Endodermal cell (in vitro differentiated cells): ENCODE measurements around the gene PRPF31. TPM values are rescaled to one million over a fixed set of nuclear protein-coding genes. Genes with fewer than 3 reads are reported as not detected.

ENCODE experiments used
- DNase-seq: peaks from one replicate; pipeline ENCODE4 v3.0.0-alpha.2; 2017
- H3K27ac ChIP-seq: 2 replicates; pipeline ENCODE4 v1.5.1; 2013; ENCODE audit warnings: mild to moderate bottlenecking, low read depth, low read length, moderate library complexity
- H3K27me3 ChIP-seq: 2 replicates; pipeline ENCODE4 v1.6.1; 2013; ENCODE audit warnings: mild to moderate bottlenecking, low read length, moderate library complexity; ENCODE audit not compliant: insufficient read depth, control insufficient read depth, poor library complexity, severe bottlenecking
- H3K36me3 ChIP-seq: 2 replicates; pipeline ENCODE4 v1.7.0; 2013; ENCODE audit warnings: mild to moderate bottlenecking, low read length, moderate library complexity; ENCODE audit not compliant: control insufficient read depth, insufficient read depth
- H3K4me1 ChIP-seq: one replicate; pipeline ENCODE4 v1.7.0; 2013; ENCODE audit warnings: low read length; ENCODE audit not compliant: control insufficient read depth, insufficient read depth
- H3K4me3 ChIP-seq: 2 replicates; pipeline ENCODE4 v1.5.1; 2013; ENCODE audit warnings: mild to moderate bottlenecking, low read length, moderate library complexity
- H3K9ac ChIP-seq: 2 replicates; pipeline ENCODE4 v1.6.1; 2013; ENCODE audit warnings: mild to moderate bottlenecking, low read length, moderate library complexity; ENCODE audit not compliant: poor library complexity, severe bottlenecking; ENCODE audit errors: extremely low read depth
- H3K9me3 ChIP-seq: 2 replicates; pipeline ENCODE4 v1.6.1; 2013; ENCODE audit warnings: mild to moderate bottlenecking, low read length, moderate library complexity; ENCODE audit not compliant: control insufficient read depth
- H3K27ac Mint-ChIP-seq: 2 replicates; pipeline ENCODE4 v1.8.0; 2020; ENCODE audit warnings: mixed read lengths
- H3K27me3 Mint-ChIP-seq: 2 replicates; pipeline ENCODE4 v1.8.0; 2021; ENCODE audit warnings: mild to moderate bottlenecking, mixed read lengths; ENCODE audit not compliant: insufficient read depth
- H3K36me3 Mint-ChIP-seq: 2 replicates; pipeline ENCODE4 v1.8.0; 2020; ENCODE audit warnings: low read depth, mixed read lengths
- H3K4me1 Mint-ChIP-seq: 2 replicates; pipeline ENCODE4 v1.8.0; 2020; ENCODE audit warnings: mixed read lengths
- H3K4me3 Mint-ChIP-seq: 2 replicates; pipeline ENCODE4 v1.8.0; 2020; ENCODE audit warnings: mild to moderate bottlenecking, moderate library complexity, mixed read lengths
- H3K9me3 Mint-ChIP-seq: 2 replicates; pipeline ENCODE4 v1.8.0; 2020; ENCODE audit warnings: mild to moderate bottlenecking, mixed read lengths
- WGBS, 2 experiments: methylation state at CpG; one replicate each; pipeline versions ENCODE4 v1.1.5 to v1.1.7; 2013; ENCODE audit warnings: missing lambda C conversion rate in 2 of 2, mixed read lengths in 1 of 2; ENCODE audit not compliant: insufficient coverage in 1 of 2, insufficient read length in 1 of 2; 5-methylcytosine and 5-hydroxymethylcytosine counted together
- total RNA-seq, 2 donors: library from RNA; stranded (reverse); fragmentation: NEBNext Ultra II Directional in 1 of 2; extraction: Animal tissue kit (Norgen Biotek cat#: 25700) in 1 of 2; gene quantifications; 2 replicates in 1 of 2; 3 replicates in 1 of 2; pipeline ENCODE4 v1.2.1, GENCODE V29; 2021
- TF ChIP-seq, protein P1 (sequence below): fragments of 200-600 bp; sonication (generic); conservative IDR thresholded peaks from 2 replicates; pipeline ENCODE4 v1.5.0; 2021; ENCODE audit warnings: antibody characterized with exemption, mild to moderate bottlenecking

The PRPF31 gene
- total RNA-seq, 2 donors from 2014 or later = 79.0 to 85.5 TPM

DNA sequence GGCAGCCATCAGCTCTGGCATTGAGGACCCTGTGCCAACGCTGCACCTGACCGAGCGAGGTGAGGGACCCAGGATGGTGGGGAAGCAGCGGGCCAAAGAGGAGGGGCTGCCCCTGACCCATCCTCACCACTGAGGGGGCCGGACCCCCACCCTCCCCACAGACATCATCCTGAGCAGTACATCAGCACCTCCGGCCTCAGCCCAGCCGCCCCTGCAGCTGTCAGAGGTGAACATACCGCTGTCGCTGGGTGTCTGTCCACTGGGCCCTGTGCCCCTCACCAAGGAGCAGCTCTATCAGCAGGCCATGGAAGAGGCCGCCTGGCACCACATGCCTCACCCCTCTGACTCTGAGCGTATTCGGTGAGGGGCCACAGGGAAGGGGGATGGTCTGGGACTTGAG is 36.7 kb downstream of the PRPF31 start:
- WGBS, 2 experiments = 94 to 97% methylated on average over 6 to 12 of the region's 12 CpGs
- H3K4me1 Mint-ChIP-seq = no peaks in the 10 kb centered on the region
- Histone ChIP-seq H3K27ac (no peak overlapping the region), H3K4me1 (no peaks in the 10 kb centered on the region), H3K27me3 (no peaks in the 10 kb centered on the region), H3K9ac (no peak overlapping the region), H3K9me3 (no peaks in the 10 kb centered on the region), H3K4me3 (no peak overlapping the region), H3K36me3 (peaks cover 87% of the 10 kb centered on the region)
- no peak for DNase-seq
- H3K9me3 Mint-ChIP-seq = no peaks in the 10 kb centered on the region
- no peak overlapping the region for H3K4me3 Mint-ChIP-seq
- no peaks in the 10 kb centered on the region for H3K27me3 Mint-ChIP-seq
- peaks cover 70% of the 10 kb centered on the region for H3K36me3 Mint-ChIP-seq
- H3K27ac Mint-ChIP-seq = no peak overlapping the region
- TF ChIP-seq, protein P1, sequence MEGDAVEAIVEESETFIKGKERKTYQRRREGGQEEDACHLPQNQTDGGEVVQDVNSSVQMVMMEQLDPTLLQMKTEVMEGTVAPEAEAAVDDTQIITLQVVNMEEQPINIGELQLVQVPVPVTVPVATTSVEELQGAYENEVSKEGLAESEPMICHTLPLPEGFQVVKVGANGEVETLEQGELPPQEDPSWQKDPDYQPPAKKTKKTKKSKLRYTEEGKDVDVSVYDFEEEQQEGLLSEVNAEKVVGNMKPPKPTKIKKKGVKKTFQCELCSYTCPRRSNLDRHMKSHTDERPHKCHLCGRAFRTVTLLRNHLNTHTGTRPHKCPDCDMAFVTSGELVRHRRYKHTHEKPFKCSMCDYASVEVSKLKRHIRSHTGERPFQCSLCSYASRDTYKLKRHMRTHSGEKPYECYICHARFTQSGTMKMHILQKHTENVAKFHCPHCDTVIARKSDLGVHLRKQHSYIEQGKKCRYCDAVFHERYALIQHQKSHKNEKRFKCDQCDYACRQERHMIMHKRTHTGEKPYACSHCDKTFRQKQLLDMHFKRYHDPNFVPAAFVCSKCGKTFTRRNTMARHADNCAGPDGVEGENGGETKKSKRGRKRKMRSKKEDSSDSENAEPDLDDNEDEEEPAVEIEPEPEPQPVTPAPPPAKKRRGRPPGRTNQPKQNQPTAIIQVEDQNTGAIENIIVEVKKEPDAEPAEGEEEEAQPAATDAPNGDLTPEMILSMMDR = no peak

DNA sequence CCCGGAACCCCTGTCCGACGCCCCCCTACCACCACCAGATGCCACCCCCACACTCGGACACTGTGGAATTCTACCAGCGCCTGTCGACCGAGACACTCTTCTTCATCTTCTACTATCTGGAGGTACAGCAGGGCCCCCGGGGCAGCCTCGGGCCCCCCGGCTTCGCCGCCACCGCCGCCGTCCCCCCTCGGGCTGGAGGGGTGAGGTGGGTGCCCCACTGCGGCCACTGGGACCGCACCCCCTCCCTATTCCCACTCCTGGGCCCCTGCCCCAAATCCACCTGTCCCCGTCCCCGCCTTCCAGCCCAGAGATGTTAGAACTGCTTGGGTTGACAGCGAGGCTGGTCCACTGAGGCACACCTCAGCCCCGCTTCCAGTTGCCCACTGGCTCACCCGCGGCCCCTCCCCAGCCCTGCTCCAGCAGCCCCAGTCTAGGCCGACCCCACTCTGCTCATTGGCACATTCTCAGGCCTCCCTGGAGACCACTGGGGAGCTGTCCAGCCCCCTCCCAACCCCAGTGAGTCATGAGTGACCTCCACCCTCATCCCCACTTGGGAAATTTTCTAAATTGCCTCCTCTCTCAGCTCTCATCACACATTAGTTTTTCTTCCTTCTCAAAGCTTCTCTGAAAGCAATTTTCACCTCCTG is 37.4 kb downstream of the PRPF31 start:
- H3K27ac ChIP-seq = no peak overlapping the region
- H3K4me1 ChIP-seq = no peaks in the 10 kb centered on the region
- H3K9ac ChIP-seq = no peak overlapping the region
- peaks cover 69% of the 10 kb centered on the region for H3K36me3 Mint-ChIP-seq
- no peak overlapping the region for H3K27ac Mint-ChIP-seq
- no peaks in the 10 kb centered on the region for H3K27me3 ChIP-seq
- H3K9me3 Mint-ChIP-seq = no peaks in the 10 kb centered on the region
- H3K9me3 ChIP-seq = no peaks in the 10 kb centered on the region
- H3K4me1 Mint-ChIP-seq = no peaks in the 10 kb centered on the region
- TF ChIP-seq, protein P1 = no peak
- no peak overlapping the region for H3K4me3 ChIP-seq
- no peak overlapping the region for H3K4me3 Mint-ChIP-seq
- H3K27me3 Mint-ChIP-seq = no peaks in the 10 kb centered on the region
- peaks cover 81% of the 10 kb centered on the region for H3K36me3 ChIP-seq
- 96% methylated on average over 9 to 25 of the region's 25 CpGs for WGBS, 2 experiments
- no peak for DNase-seq

DNA sequence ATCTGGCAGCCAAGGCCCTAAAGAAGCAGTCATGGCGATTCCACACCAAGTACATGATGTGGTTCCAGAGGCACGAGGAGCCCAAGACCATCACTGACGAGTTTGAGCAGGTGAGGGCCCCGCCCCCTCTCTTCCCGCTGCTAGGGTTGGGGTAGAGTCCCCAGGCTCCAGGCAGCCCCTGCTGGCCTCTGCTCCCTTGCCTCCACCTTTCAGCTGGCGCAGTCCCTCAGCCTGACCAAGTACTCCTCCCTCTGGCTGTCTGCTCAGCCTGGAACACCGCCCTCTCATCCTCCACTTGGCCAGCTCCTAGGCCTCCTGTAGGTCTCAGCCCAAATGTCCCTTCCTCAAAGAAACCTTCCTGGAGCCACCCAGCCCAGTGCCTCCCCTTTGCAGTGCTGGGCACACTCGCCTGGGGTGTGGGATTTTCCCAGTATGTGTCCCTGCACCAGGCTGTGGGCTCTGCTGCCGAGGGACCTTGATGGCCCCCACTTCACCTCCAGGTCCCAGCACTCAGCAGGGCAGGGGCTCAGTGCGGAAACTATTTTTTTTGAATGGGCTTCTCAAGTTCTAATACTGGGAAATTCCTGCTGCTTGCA is 38.3 kb downstream of the PRPF31 start:
- Mint-ChIP-seq H3K4me1 (no peaks in the 10 kb centered on the region), H3K27me3 (no peaks in the 10 kb centered on the region), H3K36me3 (peaks cover 68% of the 10 kb centered on the region), H3K4me3 (no peak overlapping the region), H3K27ac (no peak overlapping the region), H3K9me3 (no peaks in the 10 kb centered on the region)
- Histone ChIP-seq H3K27ac (no peak overlapping the region), H3K4me1 (no peaks in the 10 kb centered on the region), H3K9me3 (no peaks in the 10 kb centered on the region), H3K36me3 (peaks cover 80% of the 10 kb centered on the region), H3K27me3 (no peaks in the 10 kb centered on the region), H3K9ac (no peak overlapping the region), H3K4me3 (no peak overlapping the region)
- WGBS, 2 experiments = 90 to 98% methylated on average over 9 to 10 of the region's 10 CpGs
- TF ChIP-seq, protein P1 = no peak
- no peak for DNase-seq
